K562 (cell line): ENCODE measurements around the gene PKP1. TPM values are rescaled to one million over a fixed set of nuclear protein-coding genes. Genes with fewer than 3 reads are reported as not detected.

Source experiments
- ATAC-seq: fragments of 200-7000 bp; cut with Tn5 transposase; 3 replicates; pipeline ENCODE4 v1.9.1; 2020; ENCODE audit warnings: moderate library complexity
- BruUV-seq: library from RNA; stranded (reverse); fragments of 400-500 nt; replicated peaks from 2 replicates; lab custom pipeline; 2021; lab: Mats Ljungman, UMichigan
- CTCF ChIA-PET: fragments of 300-600 bp; formaldehyde crosslinking; extraction: SDS; loops from one replicate; lab custom pipeline; 2021; ENCODE audit warnings: low intra/inter-chr PET ratio; lab: Yijun Ruan, JAX
- POLR2A ChIA-PET: fragments of 300-600, 350-650 bp; sonication (Branson Sonifier 250); formaldehyde crosslinking; extraction: SDS; loops from one replicate; lab custom pipeline; 2021; ENCODE audit warnings: antibody characterized with exemption, inconsistent platforms; lab: Yijun Ruan, JAX
- DNase-seq, 4 experiments: peaks; one replicate each; pipeline versions ENCODE4 v3.0.0 to v3.0.0-alpha.2; 2011 to 2018; ENCODE audit warnings: low spot score in 3 of 4, mixed read lengths in 3 of 4; ENCODE audit errors: extremely low read depth in 1 of 4
- FAIRE-seq: peaks from 2 replicates; lab custom pipeline; 2011; peaks lifted over from hg19 to GRCh38; lab: Jason Lieb, UNC
- H2AFZ ChIP-seq: 2 replicates; pipeline ENCODE4 v1.6.0; 2011; ENCODE audit warnings: low read depth, low read length, control low read depth, inconsistent platforms
- H3K27ac ChIP-seq: fragments of 200-600 bp; 3 replicates; pipeline ENCODE4 v1.8.0; 2011; ENCODE audit warnings: low read depth, mild to moderate bottlenecking, control low read depth, inconsistent platforms, low read length, moderate library complexity, mixed read lengths; ENCODE audit errors: extremely low read depth
- H3K27me3 ChIP-seq, 2 experiments: fragments of 300-600 bp in 1 of 2; 2 replicates in 1 of 2; 3 replicates in 1 of 2; pipeline versions ENCODE4 v1.6.0 to v1.8.0; 2011; ENCODE audit warnings: inconsistent platforms in 2 of 2, low read length in 2 of 2, mild to moderate bottlenecking in 1 of 2, mixed read lengths in 1 of 2, moderate library complexity in 1 of 2; ENCODE audit not compliant: control insufficient read depth in 2 of 2, insufficient read depth in 2 of 2
- H3K36me3 ChIP-seq: fragments of 300-600 bp; 3 replicates; pipeline ENCODE4 v1.8.0; 2011; ENCODE audit warnings: mild to moderate bottlenecking, low read length, inconsistent platforms; ENCODE audit not compliant: control insufficient read depth, insufficient read depth
- H3K4me1 ChIP-seq, 2 experiments: fragments of 200-600 bp in 1 of 2; replicated peaks in 1 of 2; 2 replicates in 1 of 2; 3 replicates in 1 of 2; pipeline versions ENCODE4 v1.5.1 to v1.8.0; 2011; ENCODE audit warnings: inconsistent platforms in 2 of 2, low read length in 2 of 2, mild to moderate bottlenecking in 1 of 2, mixed read lengths in 1 of 2, moderate library complexity in 1 of 2; ENCODE audit not compliant: control insufficient read depth in 2 of 2, insufficient read depth in 2 of 2
- H3K4me2 ChIP-seq: 2 replicates; pipeline ENCODE4 v1.6.1; 2011; ENCODE audit warnings: low read length, control low read depth, inconsistent platforms, mixed read lengths; ENCODE audit not compliant: insufficient read depth
- H3K4me3 ChIP-seq: fragments of 200-600 bp; sonication (generic), shearing (Covaris generic); 2 replicates; pipeline ENCODE4 v1.5.1; 2016; ENCODE audit warnings: control low read depth, inconsistent platforms
- H3K79me2 ChIP-seq: fragments of 200-600 bp; 3 replicates; pipeline ENCODE4 v1.8.0; 2011; ENCODE audit warnings: low read length, inconsistent platforms; ENCODE audit not compliant: control insufficient read depth, insufficient read depth
- H3K9ac ChIP-seq, 2 experiments: 2 replicates each; pipeline versions ENCODE4 v1.6.0 to v1.6.1; 2011; ENCODE audit warnings: low read depth in 2 of 2, low read length in 2 of 2, control low read depth in 1 of 2, inconsistent platforms in 1 of 2, mild to moderate bottlenecking in 1 of 2, mixed read lengths in 1 of 2; ENCODE audit not compliant: insufficient read depth in 1 of 2
- H3K9me1 ChIP-seq: one replicate; pipeline ENCODE4 v1.6.0; 2011; ENCODE audit warnings: inconsistent platforms, mild to moderate bottlenecking, low read length, moderate library complexity; ENCODE audit not compliant: control insufficient read depth, insufficient read depth
- H3K9me3 ChIP-seq: replicated peaks from 2 replicates; pipeline ENCODE4 v1.5.1; 2011; ENCODE audit warnings: low read depth, low read length, inconsistent platforms; ENCODE audit not compliant: control insufficient read depth, insufficient read depth
- H4K20me1 ChIP-seq: replicated peaks from 2 replicates; pipeline ENCODE4 v1.6.1; 2011; ENCODE audit warnings: low read length, inconsistent platforms, mixed read lengths; ENCODE audit not compliant: control insufficient read depth, insufficient read depth
- CEBPG ChIP-seq, 3 experiments: fragments of 200-800 bp in 1 of 3; sonication (Bioruptor generic) in 1 of 3; sonication (generic) in 1 of 3; formaldehyde crosslinking in 1 of 3; IDR thresholded peaks in 2 of 3; conservative IDR thresholded peaks in 1 of 3; 2 replicates each; pipeline versions ENCODE4 v1.6.1 to v1.8.0; 2016 to 2022; ENCODE audit warnings: missing compliant biosample characterization in 2 of 3, missing genetic modification characterization in 2 of 3, mild to moderate bottlenecking in 1 of 3, missing genetic modification reagents in 1 of 3
- HNRNPK ChIP-seq: fragments of 200-400 bp; formaldehyde crosslinking; IDR thresholded peaks from one replicate; pipeline ENCODE4 v1.6.1; 2018; ENCODE audit warnings: mild to moderate bottlenecking, low read depth, low read length; ENCODE audit not compliant: poor library complexity, severe bottlenecking
- RBM34 ChIP-seq: fragments of 200-400 bp; formaldehyde crosslinking; IDR thresholded peaks from 2 replicates; pipeline ENCODE4 v1.6.1; 2018; ENCODE audit warnings: low read length, borderline replicate concordance; ENCODE audit not compliant: insufficient read depth
- SETDB1 ChIP-seq: IDR thresholded peaks from one replicate; pipeline ENCODE4 v1.6.1; 2012; ENCODE audit warnings: low read length, control low read depth, inconsistent platforms
- TFAM ChIP-seq: fragments of 250-450 bp; sonication (Bioruptor Pico); conservative IDR thresholded peaks from 2 replicates; pipeline ENCODE4 v1.5.0; 2021; ENCODE audit warnings: mild to moderate bottlenecking, moderate library complexity
- WGBS: fragments of 100-300 bp; shearing (Covaris generic); methylation state at CpG from one replicate; pipeline ENCODE4 v1.1.6; 2016; ENCODE audit warnings: low coverage, mixed read lengths; ENCODE audit not compliant: insufficient coverage; ENCODE audit errors: missing lambda C conversion rate; 5-methylcytosine and 5-hydroxymethylcytosine counted together
- in situ Hi-C: fragments of 300-500 bp; cut with MboI; formaldehyde crosslinking; loops from 4 replicates; pipeline ENCODE4 v1.15.0; 2018; ENCODE audit warnings: inconsistent platforms, mixed read lengths
- intact Hi-C: fragments of 100-400 bp; cut with micrococcal nuclease; formaldehyde crosslinking; loops from 2 replicates; pipeline ENCODE4 v1.14.2; 2022
- polyA plus RNA-seq, 8 experiments: library from polyadenylated mRNA; depleted of rRNA in 4 of 8; stranded (reverse) in 5 of 8; unstranded in 3 of 8; fragments of >200 nt; fragmentation: Nextera tagmentation in 2 of 8; fragmentation: Illumina TruSeq in 1 of 8; extraction: Ambion mirVana in 2 of 8; extraction: Trizol in 1 of 8; gene quantifications; 2 replicates each; pipeline versions ENCODE4 v1.2.1 to v1.2.3, GENCODE V29; 2011 to 2014; ENCODE audit warnings: inconsistent platforms in 1 of 8, missing spikeins in 1 of 8
- total RNA-seq, 7 experiments: library from RNA; depleted of rRNA in 6 of 7; stranded (reverse); fragments of >200 nt in 6 of 7; fragmentation: Illumina TruSeq in 2 of 7; extraction: Trizol in 2 of 7; gene quantifications; 2 replicates each; pipeline versions ENCODE4 v1.2.1 to v1.2.3, GENCODE V29; 2011 to 2021; ENCODE audit warnings: low replicate concordance in 1 of 7
- TF ChIP-seq, protein P1 (sequence below), 2 experiments: fragments of 450-650 bp in 1 of 2; sonication (generic) in 1 of 2; formaldehyde crosslinking in 1 of 2; IDR thresholded peaks; 2 replicates each; pipeline versions ENCODE4 v1.7.1 to v1.9.0; 2016 to 2022; ENCODE audit warnings: inconsistent platforms in 1 of 2, mild to moderate bottlenecking in 1 of 2, missing genetic modification reagents in 1 of 2

Gene PKP1
- total and polyA plus RNA-seq, 9 of the 15 experiments (the other 6 are each of a cell fraction or from before 2014, with no cell fraction given): not detected

DNA sequence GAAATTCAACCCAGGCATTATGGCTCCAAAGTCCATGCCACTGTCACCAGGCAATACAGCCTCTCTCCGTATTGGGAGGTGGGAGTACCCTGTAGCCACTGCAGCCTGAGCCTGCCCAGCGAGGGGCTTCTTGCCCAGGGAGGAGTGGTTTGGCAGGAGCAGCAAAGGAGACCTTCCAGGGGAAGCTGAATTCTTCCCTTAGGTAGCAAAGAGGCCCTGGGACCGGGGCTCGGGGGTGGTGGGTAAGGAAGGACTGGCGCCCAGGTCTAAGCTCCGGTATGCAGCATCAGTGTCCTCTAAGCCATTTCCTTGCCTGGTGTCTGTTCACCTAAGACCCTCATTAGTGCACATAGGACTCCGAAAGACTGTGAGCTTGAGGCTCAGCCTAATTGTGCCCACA is 77.2 kb downstream of the PKP1 start:
- POLR2A ChIA-PET: interaction anchor here (0.6 to 2.0 kb wide), 9 partner anchors 7 to 1974 kb away, joined by 3 to 5 read pairs (median 4); no protein-coding TSS in a partner anchor
- in situ Hi-C loops: no loop called here
- TF ChIP-seq HNRNPK: no peak
- no peak for TF ChIP-seq RBM34
- no peak for TF ChIP-seq TFAM (CRISPR knock-in tag)
- no peak for TF ChIP-seq SETDB1
- TF ChIP-seq CEBPG (CRISPR knock-in tag; IDR thresholded peaks at IDR 0.05): no peak
- TF ChIP-seq CEBPG (tag; conservative IDR thresholded peaks at IDR 0.05 in 1 of 2, IDR thresholded peaks at IDR 0.05 in 1 of 2): no peak
- TF ChIP-seq, protein P1, sequence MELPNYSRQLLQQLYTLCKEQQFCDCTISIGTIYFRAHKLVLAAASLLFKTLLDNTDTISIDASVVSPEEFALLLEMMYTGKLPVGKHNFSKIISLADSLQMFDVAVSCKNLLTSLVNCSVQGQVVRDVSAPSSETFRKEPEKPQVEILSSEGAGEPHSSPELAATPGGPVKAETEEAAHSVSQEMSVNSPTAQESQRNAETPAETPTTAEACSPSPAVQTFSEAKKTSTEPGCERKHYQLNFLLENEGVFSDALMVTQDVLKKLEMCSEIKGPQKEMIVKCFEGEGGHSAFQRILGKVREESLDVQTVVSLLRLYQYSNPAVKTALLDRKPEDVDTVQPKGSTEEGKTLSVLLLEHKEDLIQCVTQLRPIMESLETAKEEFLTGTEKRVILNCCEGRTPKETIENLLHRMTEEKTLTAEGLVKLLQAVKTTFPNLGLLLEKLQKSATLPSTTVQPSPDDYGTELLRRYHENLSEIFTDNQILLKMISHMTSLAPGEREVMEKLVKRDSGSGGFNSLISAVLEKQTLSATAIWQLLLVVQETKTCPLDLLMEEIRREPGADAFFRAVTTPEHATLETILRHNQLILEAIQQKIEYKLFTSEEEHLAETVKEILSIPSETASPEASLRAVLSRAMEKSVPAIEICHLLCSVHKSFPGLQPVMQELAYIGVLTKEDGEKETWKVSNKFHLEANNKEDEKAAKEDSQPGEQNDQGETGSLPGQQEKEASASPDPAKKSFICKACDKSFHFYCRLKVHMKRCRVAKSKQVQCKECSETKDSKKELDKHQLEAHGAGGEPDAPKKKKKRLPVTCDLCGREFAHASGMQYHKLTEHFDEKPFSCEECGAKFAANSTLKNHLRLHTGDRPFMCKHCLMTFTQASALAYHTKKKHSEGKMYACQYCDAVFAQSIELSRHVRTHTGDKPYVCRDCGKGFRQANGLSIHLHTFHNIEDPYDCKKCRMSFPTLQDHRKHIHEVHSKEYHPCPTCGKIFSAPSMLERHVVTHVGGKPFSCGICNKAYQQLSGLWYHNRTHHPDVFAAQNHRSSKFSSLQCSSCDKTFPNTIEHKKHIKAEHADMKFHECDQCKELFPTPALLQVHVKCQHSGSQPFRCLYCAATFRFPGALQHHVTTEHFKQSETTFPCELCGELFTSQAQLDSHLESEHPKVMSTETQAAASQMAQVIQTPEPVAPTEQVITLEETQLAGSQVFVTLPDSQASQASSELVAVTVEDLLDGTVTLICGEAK (IDR thresholded peaks at IDR 0.05): no peak
- TF ChIP-seq, protein P1 (CRISPR knock-in tag; IDR thresholded peaks at IDR 0.05): no peak

More for the DNA sequence above, 77.2 kb downstream of the PKP1 start:
- Histone ChIP-seq H3K4me3 (no peak overlapping the region), H3K4me1 (peaks cover 0 to 3% of the 10 kb centered on the region in 2 experiments; a peak in 1 of 5 replicates), H3K79me2 (no peaks in the 10 kb centered on the region), H3K9ac (no peak overlapping the region), H3K27ac (no peak overlapping the region), H4K20me1 (peaks cover 27% of the 10 kb centered on the region), H3K4me2 (no peak overlapping the region), H3K9me3 (no peaks in the 10 kb centered on the region), H3K36me3 (no peaks in the 10 kb centered on the region), H3K27me3 (peaks cover 0 to 74% of the 10 kb centered on the region in 2 experiments; a peak in 2 of 5 replicates), H2AFZ (no peak overlapping the region), H3K9me1 (no peaks in the 10 kb centered on the region)
- WGBS: under 1% methylated on average over 7 of the region's 7 CpGs
- CTCF ChIA-PET: interaction anchor here (0.6 to 5.2 kb wide), 2 partner anchors 91 to 106 kb away, joined by 3 to 60 read pairs; no protein-coding TSS in a partner anchor
- FAIRE-seq (no peak), DNase-seq (no peak), ATAC-seq (no peak)
- BruUV-seq: no TSS peak
- intact Hi-C loops: loop anchor here (5.0 kb wide), 1 partner anchor 273 kb away; no protein-coding TSS in a partner anchor
